Measurements from ENCODE around the gene CABP2.
"Not testable (repeated sequence)": the region's sequence is repeated elsewhere in the genome, so short reads cannot be mapped to it uniquely, and the experiment has no call there.

The CABP2 gene

DNA sequence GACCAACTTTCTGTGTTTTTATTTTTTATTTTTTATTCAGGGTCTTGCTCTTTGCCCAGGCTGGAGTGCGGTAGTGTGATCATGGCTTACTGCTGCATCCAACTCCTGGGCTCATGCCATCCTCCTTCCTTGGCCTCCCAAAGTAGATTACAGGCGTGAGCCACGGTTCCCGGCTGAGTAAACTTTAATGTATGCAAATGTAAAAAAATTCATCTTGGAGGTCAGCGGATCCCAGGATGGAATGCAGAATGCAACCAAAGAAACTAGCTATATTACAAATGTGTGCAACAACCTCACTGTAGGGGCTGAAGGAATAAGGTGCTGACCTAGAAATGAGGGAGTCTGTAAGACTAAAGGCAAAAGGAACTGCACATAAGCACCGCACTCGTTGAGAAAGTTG, 9.1 kb downstream of the CABP2 start:
- no peak overlapping the region for H3K4me3 ChIP-seq (ENCODE audit: low read depth, low read length)
- in situ Hi-C loops (cut with HindIII; ENCODE audit: low sequenced_read_pairs) = no loop called here
- DNase-seq (ENCODE audit: low read depth, low spot score) = no peak
- TF ChIP-seq, protein P1, sequence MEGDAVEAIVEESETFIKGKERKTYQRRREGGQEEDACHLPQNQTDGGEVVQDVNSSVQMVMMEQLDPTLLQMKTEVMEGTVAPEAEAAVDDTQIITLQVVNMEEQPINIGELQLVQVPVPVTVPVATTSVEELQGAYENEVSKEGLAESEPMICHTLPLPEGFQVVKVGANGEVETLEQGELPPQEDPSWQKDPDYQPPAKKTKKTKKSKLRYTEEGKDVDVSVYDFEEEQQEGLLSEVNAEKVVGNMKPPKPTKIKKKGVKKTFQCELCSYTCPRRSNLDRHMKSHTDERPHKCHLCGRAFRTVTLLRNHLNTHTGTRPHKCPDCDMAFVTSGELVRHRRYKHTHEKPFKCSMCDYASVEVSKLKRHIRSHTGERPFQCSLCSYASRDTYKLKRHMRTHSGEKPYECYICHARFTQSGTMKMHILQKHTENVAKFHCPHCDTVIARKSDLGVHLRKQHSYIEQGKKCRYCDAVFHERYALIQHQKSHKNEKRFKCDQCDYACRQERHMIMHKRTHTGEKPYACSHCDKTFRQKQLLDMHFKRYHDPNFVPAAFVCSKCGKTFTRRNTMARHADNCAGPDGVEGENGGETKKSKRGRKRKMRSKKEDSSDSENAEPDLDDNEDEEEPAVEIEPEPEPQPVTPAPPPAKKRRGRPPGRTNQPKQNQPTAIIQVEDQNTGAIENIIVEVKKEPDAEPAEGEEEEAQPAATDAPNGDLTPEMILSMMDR (IDR thresholded peaks at IDR 0.05; ENCODE audit: low read depth, low read length) = no peak

DNA sequence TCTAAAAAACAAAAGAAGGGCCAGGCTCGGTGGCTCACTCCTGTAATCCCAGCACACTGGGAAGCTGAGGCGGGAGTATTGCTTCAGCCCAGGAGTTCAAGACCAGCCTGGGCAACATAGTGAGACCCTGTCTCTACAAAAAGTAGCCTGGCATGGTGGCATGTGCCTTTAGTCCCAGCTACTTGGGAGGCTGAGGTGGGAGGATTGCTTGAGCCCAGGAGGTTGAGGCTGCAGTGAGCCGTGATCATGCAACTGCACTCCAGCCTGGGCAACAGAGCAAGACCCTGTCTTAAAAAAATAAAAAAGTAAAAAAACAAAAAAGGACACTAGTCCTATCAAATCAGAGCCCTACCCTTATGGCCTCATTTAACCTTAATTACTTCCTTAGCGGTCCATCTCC, 11.7 kb downstream of the CABP2 start:
- in situ Hi-C loops (cut with HindIII; ENCODE audit: low sequenced_read_pairs); H3K4me3 ChIP-seq (ENCODE audit: low read depth, low read length); DNase-seq (ENCODE audit: low read depth, low spot score): not testable (repeated sequence)

DNA sequence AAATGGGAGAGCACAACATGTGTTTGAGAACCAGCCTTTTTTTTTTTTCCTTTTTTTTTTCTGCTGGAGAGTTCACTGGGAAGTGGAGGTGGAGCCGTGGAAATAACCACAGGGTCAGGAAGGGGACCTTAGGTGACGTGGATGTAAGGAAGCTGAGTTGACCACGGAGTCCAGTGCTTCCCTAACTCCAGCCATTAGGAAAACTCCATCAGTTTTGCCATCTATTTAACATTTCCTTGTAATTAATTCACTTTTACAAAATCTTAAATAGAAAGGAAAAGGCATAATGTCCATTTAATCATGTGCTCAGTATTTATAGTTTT, 13.3 kb downstream of the CABP2 start:
- no peak for DNase-seq (ENCODE audit: low read depth, low spot score)
- in situ Hi-C loops (cut with HindIII; ENCODE audit: low sequenced_read_pairs) = no loop called here
- H3K4me3 ChIP-seq (ENCODE audit: low read depth, low read length) = no peak overlapping the region
- TF ChIP-seq, protein P1 (IDR thresholded peaks at IDR 0.05; ENCODE audit: low read depth, low read length) = no peak

DNA sequence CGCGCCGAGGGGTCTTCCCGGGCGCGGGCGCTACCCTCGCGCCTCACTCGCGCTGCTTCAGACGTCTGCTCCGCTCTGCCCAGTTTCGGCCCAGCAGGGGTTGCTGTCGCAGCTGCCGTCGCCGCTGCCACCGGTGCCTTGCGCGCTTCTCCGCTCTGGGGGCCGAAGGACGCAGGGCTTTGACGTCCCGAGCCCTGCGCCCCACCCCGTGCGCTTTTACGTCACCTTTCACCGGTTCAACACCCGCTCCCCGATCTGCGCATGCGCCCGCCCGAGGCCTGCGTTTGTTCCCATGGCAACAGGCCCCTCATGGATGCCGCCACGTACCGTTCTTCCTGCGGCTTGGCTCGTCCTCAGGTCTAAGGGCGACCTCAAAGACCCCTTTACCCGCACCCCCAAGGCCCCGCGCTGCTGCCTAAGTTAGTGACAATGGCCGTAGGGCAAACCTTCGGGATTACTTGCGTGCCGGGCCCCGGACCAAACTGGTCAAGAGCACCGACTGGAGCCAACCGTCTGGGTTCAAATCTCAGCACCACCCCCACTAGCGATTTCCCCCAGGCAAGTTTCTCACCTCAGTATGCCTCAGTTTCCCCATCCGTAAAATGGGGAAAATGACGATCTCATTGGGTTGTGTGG, 14.6 kb downstream of the CABP2 start:
- DNase-seq (ENCODE audit: low read depth, low spot score) = peak; percentile 97
- in situ Hi-C loops (cut with HindIII; ENCODE audit: low sequenced_read_pairs) = no loop called here

DNA sequence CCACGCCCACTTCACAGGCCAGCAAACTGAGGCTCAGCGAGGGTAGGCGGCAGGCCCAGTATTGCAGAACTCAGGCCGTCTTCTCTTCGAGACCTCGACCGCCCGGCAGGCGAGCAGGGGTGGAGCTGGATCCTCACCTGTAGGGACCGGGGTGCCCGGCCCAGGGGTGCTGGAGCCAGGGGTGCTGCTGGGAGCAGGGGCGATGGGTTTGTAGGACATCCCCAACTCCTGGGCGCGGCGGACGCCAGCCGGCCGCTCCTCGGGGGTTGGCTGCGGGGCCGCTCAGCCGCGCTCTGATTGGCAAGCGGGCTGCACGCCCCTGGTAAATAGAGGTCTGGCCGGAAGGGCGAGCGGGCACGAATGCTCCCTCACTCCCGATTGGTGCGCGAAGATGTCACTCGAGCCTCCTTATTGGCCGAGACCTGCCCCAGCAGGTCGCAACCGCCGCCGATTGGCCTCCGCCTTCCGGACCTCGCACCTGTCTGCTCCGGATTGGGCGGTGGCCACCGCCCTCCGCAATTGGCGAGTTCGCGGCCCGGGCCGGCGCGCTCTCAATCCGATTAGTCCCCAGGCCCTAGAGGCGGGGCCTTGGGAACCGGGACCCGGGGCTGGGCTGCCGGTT, 15.3 kb downstream of the CABP2 start, which contains the start of gene CDK2AP2:
CDK2AP2 (minus strand) TSS at position 299 of the 622 bp plus-strand sequence; CDS start at position 219, 80 bp downstream.
- in situ Hi-C loops (cut with HindIII; ENCODE audit: low sequenced_read_pairs) = no loop called here
- TF ChIP-seq, protein P1 (IDR thresholded peaks at IDR 0.05; ENCODE audit: low read depth, low read length) = no peak
- peak; percentile 100 for DNase-seq (ENCODE audit: low read depth, low spot score)
- peak within 1 kb of the TSS; percentile 69 for H3K4me3 ChIP-seq (ENCODE audit: low read depth, low read length)

More for the DNA sequence above, 14.6 kb downstream of the CABP2 start:
- TF ChIP-seq, protein P1 (IDR thresholded peaks at IDR 0.05; ENCODE audit: low read depth, low read length) = no peak
- peak overlapping the region; percentile 46 for H3K4me3 ChIP-seq (ENCODE audit: low read depth, low read length)

DNA sequence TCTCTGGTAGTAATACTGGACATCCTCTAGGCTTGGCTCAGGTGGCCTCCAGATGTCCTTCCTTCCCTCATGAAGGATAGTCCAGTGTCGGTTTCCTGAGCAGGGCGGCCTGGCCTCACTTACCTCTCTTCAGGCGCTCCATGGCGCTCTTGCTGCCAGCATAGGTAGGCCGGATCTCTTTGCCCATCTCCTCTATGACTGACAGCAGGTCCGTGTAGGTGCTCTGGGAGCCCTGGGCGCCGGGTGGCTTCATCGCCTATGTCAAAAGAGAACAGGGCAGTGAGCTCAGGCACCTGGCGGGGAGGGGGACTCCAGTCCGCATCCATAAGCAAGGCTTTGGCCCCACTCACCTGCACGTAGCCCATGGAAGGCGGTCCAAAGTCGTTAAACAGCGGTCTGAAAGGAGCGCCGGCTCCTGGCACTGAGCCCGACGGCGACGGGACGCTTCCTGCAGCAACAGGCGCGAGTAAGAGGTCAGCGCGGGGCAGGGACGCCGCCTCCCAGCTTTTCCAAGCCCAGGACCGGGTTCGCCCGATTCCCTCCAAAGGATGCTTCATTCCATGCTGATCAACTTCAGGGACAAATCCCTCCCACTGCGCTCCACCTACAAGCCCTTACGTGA, 15.9 kb downstream of the CABP2 start:
- no peak for DNase-seq (ENCODE audit: low read depth, low spot score)
- in situ Hi-C loops (cut with HindIII; ENCODE audit: low sequenced_read_pairs) = no loop called here
- H3K4me3 ChIP-seq (ENCODE audit: low read depth, low read length) = peak overlapping the region; percentile 69
- TF ChIP-seq, protein P1 (IDR thresholded peaks at IDR 0.05; ENCODE audit: low read depth, low read length) = no peak

DNA sequence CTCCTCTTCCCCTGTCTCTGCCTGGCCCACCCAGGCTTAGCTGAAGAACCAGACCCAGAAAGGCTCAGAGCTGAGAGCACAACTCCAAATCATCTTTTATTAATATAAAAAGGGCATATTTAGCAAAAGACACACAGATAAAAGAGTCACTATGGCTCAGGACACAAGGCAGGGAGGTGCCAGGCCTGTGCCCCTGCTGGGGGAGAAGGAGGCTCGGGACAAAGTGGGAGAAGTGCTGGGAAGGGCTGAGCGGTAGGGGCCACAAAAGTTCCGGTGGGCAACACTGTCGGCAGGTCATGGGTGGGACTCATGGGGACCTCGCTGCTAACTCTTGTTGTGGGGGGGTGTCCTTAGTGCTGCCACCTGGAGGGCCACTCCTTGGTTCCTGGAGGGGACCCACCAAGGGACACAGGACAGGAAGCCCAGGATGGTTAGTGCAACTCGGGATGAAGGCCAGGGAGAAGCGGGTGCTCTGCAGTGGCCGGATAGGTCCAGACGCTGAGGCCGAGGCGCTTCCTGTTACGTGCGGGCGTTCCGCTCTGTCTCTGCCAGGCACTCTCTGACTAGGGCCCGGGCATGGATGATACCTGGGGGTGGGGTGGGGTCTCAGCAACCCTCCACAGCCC, 16.7 kb downstream of the CABP2 start:
- TF ChIP-seq, protein P1 (IDR thresholded peaks at IDR 0.05; ENCODE audit: low read depth, low read length) = no peak
- no peak overlapping the region for H3K4me3 ChIP-seq (ENCODE audit: low read depth, low read length)
- DNase-seq (ENCODE audit: low read depth, low spot score) = no peak
- in situ Hi-C loops (cut with HindIII; ENCODE audit: low sequenced_read_pairs) = no loop called here

Measured in astrocyte of the spinal cord (primary cell).